ENCODE results near the gene PDE4D. TPM values are rescaled to one million over a fixed set of nuclear protein-coding genes. Genes with fewer than 3 reads are reported as not detected.

PDE4D gene
- total and polyA plus RNA-seq, 11 donors: 5.2 to 68.3 (median 42.1) TPM

DNA sequence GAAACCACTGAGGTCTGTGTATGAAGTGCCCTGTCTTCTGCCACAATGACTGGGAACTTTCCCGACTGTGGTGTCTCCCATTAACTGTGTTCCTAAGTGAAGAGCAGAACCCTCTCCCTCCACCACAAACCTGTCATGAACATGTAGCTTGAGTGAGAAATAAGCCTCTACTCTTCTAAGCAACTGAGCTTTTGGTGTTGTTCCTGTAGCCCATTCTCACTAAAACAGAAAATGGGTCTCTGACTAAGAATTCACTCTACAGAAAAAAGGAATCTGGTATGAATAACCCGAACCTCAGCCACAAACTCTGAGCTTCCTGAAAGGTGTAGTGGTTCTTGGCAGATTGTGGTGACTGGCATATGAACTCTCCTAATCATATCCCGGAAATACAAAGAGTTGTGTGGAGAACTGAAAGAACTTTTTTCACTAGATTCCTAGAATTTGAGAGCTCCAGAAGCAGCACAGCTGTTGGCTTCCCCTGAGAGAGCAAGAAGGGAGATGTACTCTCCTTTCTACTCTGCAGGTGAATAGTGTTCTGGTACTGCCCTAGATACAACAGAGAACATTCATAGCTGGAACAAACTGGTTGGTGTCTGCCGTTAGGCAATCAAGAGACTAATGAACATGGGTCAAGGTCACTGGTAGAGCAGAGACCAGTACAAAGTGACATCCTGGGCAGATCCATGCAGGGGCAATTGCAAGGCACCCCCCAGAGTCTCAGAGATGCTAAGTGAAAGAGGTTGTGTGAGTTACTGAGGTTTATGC, 283.8 kb downstream of the PDE4D start:
- no peaks in the 10 kb centered on the region for H3K9me3 ChIP-seq
- WGBS, 4 donors: 73 to 78% (median 77%) methylated on average over 4 of the region's 4 CpGs
- no peaks in the 10 kb centered on the region for H3K4me1 ChIP-seq
- H3K27me3 ChIP-seq: peaks cover 0 to 4% (median 0%) of the 10 kb centered on the region in 9 donors
- ATAC-seq: no peak
- TF ChIP-seq POLR2A (IDR thresholded peaks at IDR 0.05) (no peak), CTCF (IDR thresholded peaks at IDR 0.05) (no peak)
- H3K36me3 ChIP-seq: no peaks in the 10 kb centered on the region
- no peak for DNase-seq
- intact Hi-C loops (cut with DNase I): no loop called here
- no peak overlapping the region for H3K27ac ChIP-seq
- H3K4me3 ChIP-seq: no peak overlapping the region

DNA sequence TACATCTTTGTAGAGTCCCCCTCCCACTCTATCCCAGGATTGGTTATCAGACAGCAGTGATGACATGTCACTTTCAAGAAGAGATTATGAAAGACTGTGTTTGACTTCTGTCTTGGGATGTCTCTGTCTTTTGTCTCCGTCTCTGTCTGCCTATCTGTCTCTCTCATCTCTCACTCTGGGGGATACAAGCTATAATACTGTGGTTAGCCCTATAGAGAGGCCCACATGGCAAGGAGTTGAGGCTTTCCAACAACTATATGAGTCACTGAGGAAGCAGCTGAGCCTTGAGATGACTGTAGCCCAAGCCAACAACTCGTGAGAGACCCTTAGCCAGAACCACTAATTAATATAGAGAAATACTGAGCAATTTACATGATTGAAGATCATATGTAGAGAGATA, 284.8 kb downstream of the PDE4D start:
- TF ChIP-seq POLR2A (IDR thresholded peaks at IDR 0.05) (no peak), CTCF (IDR thresholded peaks at IDR 0.05) (no peak)
- WGBS, 4 donors: 65 to 82% (median 71%) methylated on average over 2 of the region's 2 CpGs
- Histone ChIP-seq H3K36me3 (no peaks in the 10 kb centered on the region), H3K9me3 (no peaks in the 10 kb centered on the region), H3K4me3 (no peak overlapping the region), H3K27me3 (peaks cover 0 to 4% (median 0%) of the 10 kb centered on the region in 9 donors), H3K27ac (no peak overlapping the region), H3K4me1 (no peaks in the 10 kb centered on the region)
- no peak for DNase-seq
- intact Hi-C loops (cut with DNase I): no loop called here
- ATAC-seq: no peak

- ATAC-seq: no peak
- no peak overlapping the region for H3K27ac ChIP-seq
- no peak for DNase-seq
- WGBS, 4 donors: 72 to 75% (median 73%) methylated on average over 4 of the region's 4 CpGs
- no peaks in the 10 kb centered on the region for H3K4me1 ChIP-seq
- H3K27me3 ChIP-seq: peaks cover 0 to 4% (median 0%) of the 10 kb centered on the region in 9 donors
- H3K9me3 ChIP-seq: no peaks in the 10 kb centered on the region
- TF ChIP-seq CTCF (IDR thresholded peaks at IDR 0.05) (no peak), POLR2A (IDR thresholded peaks at IDR 0.05) (no peak)
- intact Hi-C loops (cut with DNase I): no loop called here
- no peak overlapping the region for H3K4me3 ChIP-seq
- no peaks in the 10 kb centered on the region for H3K36me3 ChIP-seq
Observed at GRCh38 chr5:59607138-59607765, 286.3 kb downstream of the PDE4D start.

- no peak for ATAC-seq
- Histone ChIP-seq H3K36me3 (no peaks in the 10 kb centered on the region), H3K27me3 (peaks cover 0 to 4% (median 0%) of the 10 kb centered on the region in 9 donors), H3K9me3 (no peaks in the 10 kb centered on the region), H3K4me3 (no peak overlapping the region), H3K4me1 (no peaks in the 10 kb centered on the region), H3K27ac (no peak overlapping the region)
- 79 to 90% (median 88%) methylated on average over 1 of the region's 1 CpG for WGBS, 4 donors
- no peak for DNase-seq
- no peak for TF ChIP-seq POLR2A (IDR thresholded peaks at IDR 0.05)
- no peak for TF ChIP-seq CTCF (IDR thresholded peaks at IDR 0.05)
- intact Hi-C loops (cut with DNase I): no loop called here
Observed at GRCh38 chr5:59605915-59606314, 287.6 kb downstream of the PDE4D start.

Data from heart left ventricle (tissue), 16 donors.